ENCODE data around the gene C16orf87. TPM values are rescaled to one million over a fixed set of nuclear protein-coding genes. Genes with fewer than 3 reads are reported as not detected.

C16orf87 gene
- total RNA-seq, 2 donors from 2014 or later, result 8.1 to 24.4 TPM

GRCh38 chr16:46748775-46749705, 81.9 kb downstream of the C16orf87 start:
- TF ChIP-seq POLR2A (IDR thresholded peaks at IDR 0.05), result no peak
- no peak for DNase-seq (ENCODE audit: low spot score)
- H3K4me1 ChIP-seq (replicated peaks), result no peaks in the 10 kb centered on the region
- 69% methylated on average over 20 of the region's 20 CpGs for WGBS
- no peaks in the 10 kb centered on the region for H3K36me3 ChIP-seq
- H3K27ac ChIP-seq, result no peak overlapping the region
- intact Hi-C loops (cut with DNase I), result no loop called here
- H3K4me3 ChIP-seq, result no peak overlapping the region
- no peaks in the 10 kb centered on the region for H3K27me3 ChIP-seq (replicated peaks; ENCODE audit: insufficient read depth)
- H3K9me3 ChIP-seq, result no peaks in the 10 kb centered on the region

- no peaks in the 10 kb centered on the region for H3K27me3 ChIP-seq (replicated peaks; ENCODE audit: insufficient read depth)
- WGBS, result 77% methylated on average over 19 of the region's 25 CpGs
- H3K27ac ChIP-seq, result no peak within 1 kb of the TSS
- TF ChIP-seq CTCF (IDR thresholded peaks at IDR 0.05), result no peak
- no peak for TF ChIP-seq POLR2AphosphoS5 (IDR thresholded peaks at IDR 0.05)
- TF ChIP-seq POLR2A (IDR thresholded peaks at IDR 0.05), result no peak
- no peak for DNase-seq (ENCODE audit: low spot score)
- intact Hi-C loops (cut with DNase I), result no loop called here
- no peaks in the 10 kb centered on the region for H3K9me3 ChIP-seq
- no peaks in the 10 kb centered on the region for H3K36me3 ChIP-seq
- H3K4me3 ChIP-seq, result no peak within 1 kb of the TSS
- no peaks in the 10 kb centered on the region for H3K4me1 ChIP-seq (replicated peaks)
Measured at GRCh38 chr16:46747777-46748651, 83.0 kb downstream of the C16orf87 start, which contains the start of gene MYLK3. MYLK3 (minus strand) TSS chr16:46748344; CDS start chr16:46748193, 151 bp downstream.

GRCh38 chr16:46746821-46747776, 83.9 kb downstream of the C16orf87 start:
- Histone ChIP-seq H3K27ac (no peak overlapping the region), H3K36me3 (no peaks in the 10 kb centered on the region), H3K9me3 (no peaks in the 10 kb centered on the region), H3K27me3 (replicated peaks; ENCODE audit: insufficient read depth) (no peaks in the 10 kb centered on the region), H3K4me1 (replicated peaks) (no peaks in the 10 kb centered on the region), H3K4me3 (no peak overlapping the region)
- whole genome bisulfite sequencing, result 81% methylated on average over 14 of the region's 15 CpGs
- no peak for TF ChIP-seq CTCF (IDR thresholded peaks at IDR 0.05)
- no peak for TF ChIP-seq POLR2A (IDR thresholded peaks at IDR 0.05)
- no peak for TF ChIP-seq POLR2AphosphoS5 (IDR thresholded peaks at IDR 0.05)
- intact Hi-C loops (cut with DNase I), result no loop called here
- DNase-seq (ENCODE audit: low spot score), result no peak

Small RNA genes lying within 50 kb of the gene (small RNA-seq; reads per million reads assigned to genes)
- 0 reads per million in 2 donors for gene AC007225.2

Other genes with a start within 250 kb of the C16orf87 start
- gene SHCBP1, start 209.8 kb downstream of the C16orf87 start, total RNA-seq, result 1 to 10 TPM in 1 of 2 donors, under 1 TPM in 1; 0.77 to 5.6 TPM
- gene VPS35, start 142.0 kb downstream of the C16orf87 start, total RNA-seq, result 100 to 1,000 TPM in 1 of 2 donors, 10 to 100 TPM in 1; 99.1 to 107 TPM
- 10 to 100 TPM in 1 of 2 donors, 1 to 10 TPM in 1; 1.4 to 16.8 TPM for gene ORC6, start 141.5 kb downstream of the C16orf87 start, total RNA-seq
- gene MYLK3, start 82.8 kb downstream of the C16orf87 start, total RNA-seq, result 10 to 100 TPM in 1 of 2 donors, 1 to 10 TPM in 1; 1.5 to 54.2 TPM
- 10 to 100 TPM; 49.8 to 64.6 TPM for gene GPT2, start 53.2 kb upstream of the C16orf87 start, total RNA-seq
- 10 to 100 TPM; 41.1 to 64.4 TPM for gene DNAJA2, start 142.5 kb upstream of the C16orf87 start, total RNA-seq